ENCODE data around the gene RASSF7.

- no peak for TF ChIP-seq CTCF (IDR thresholded peaks at IDR 0.05; ENCODE audit: poor library complexity, severe bottlenecking)
- no peak for TF ChIP-seq SMC3 (conservative IDR thresholded peaks at IDR 0.05; ENCODE audit: poor library complexity)
- no peak for TF ChIP-seq EZH2 (IDR thresholded peaks at IDR 0.05; ENCODE audit: borderline replicate concordance, insufficient read depth, low read length, poor library complexity, severe bottlenecking)
- no peak for TF ChIP-seq POLR2AphosphoS5 (IDR thresholded peaks at IDR 0.05)
- no peak for TF ChIP-seq RAD21 (conservative IDR thresholded peaks at IDR 0.05)
- TF ChIP-seq EP300 (conservative IDR thresholded peaks at IDR 0.05; ENCODE audit: poor library complexity, severe bottlenecking): no peak
Observed at GRCh38 chr11:561148-562003, 606 bp downstream of the RASSF7 start.
